GM12878 (cell line): Measurements from ENCODE around the gene DLG4. TPM values are rescaled to one million over a fixed set of nuclear protein-coding genes. Genes with fewer than 3 reads are reported as not detected.
A peak's percentile ranks its signal among the peaks of the same experiment; 100 is the strongest.

ENCODE experiments used
- ASH2L ChIP-seq: fragments of 300-600, 200-600 bp; sonication (generic); IDR thresholded peaks from 2 replicates; pipeline ENCODE4 v1.6.1; 2017; ENCODE audit warnings: low read depth, mild to moderate bottlenecking, borderline replicate concordance
- ATF2 ChIP-seq: IDR thresholded peaks from 2 replicates; pipeline ENCODE4 v1.6.1; 2012; ENCODE audit warnings: low read length, inconsistent platforms
- ATF3 ChIP-seq: IDR thresholded peaks from 2 replicates; pipeline ENCODE4 v1.6.1; 2011; ENCODE audit warnings: low read depth, mild to moderate bottlenecking, low read length, moderate library complexity, borderline replicate concordance; ENCODE audit errors: extremely low read depth
- BRCA1 ChIP-seq: IDR thresholded peaks from 2 replicates; pipeline ENCODE4 v1.6.1; 2011; ENCODE audit warnings: low read depth, low read length, improper control_type of control experiment
- CBFB ChIP-seq: IDR thresholded peaks from 2 replicates; pipeline ENCODE4 v1.6.1; 2016; ENCODE audit warnings: antibody characterized with exemption, low read depth
- CBX3 ChIP-seq: fragments of 200-600 bp; sonication (generic); IDR thresholded peaks from 2 replicates; pipeline ENCODE4 v1.6.1; 2016; ENCODE audit warnings: low read depth, borderline replicate concordance
- CBX5 ChIP-seq: sonication (generic); IDR thresholded peaks from 2 replicates; pipeline ENCODE4 v1.6.1; 2016; ENCODE audit warnings: low read depth, moderate library complexity, mild to moderate bottlenecking, inconsistent platforms
- ESRRA ChIP-seq: IDR thresholded peaks from 2 replicates; pipeline ENCODE4 v1.6.1; 2012; ENCODE audit warnings: mild to moderate bottlenecking, low read length, improper control_type of control experiment
- FOXK2 ChIP-seq: fragments of 450-650 bp; IDR thresholded peaks from 2 replicates; pipeline ENCODE4 v1.6.1; 2017; ENCODE audit warnings: mild to moderate bottlenecking, moderate library complexity
- IRF4 ChIP-seq: IDR thresholded peaks from 2 replicates; pipeline ENCODE4 v1.6.1; 2011; ENCODE audit warnings: low read depth, low read length
- MAX ChIP-seq: IDR thresholded peaks from 2 replicates; pipeline ENCODE4 v1.6.1; 2012; ENCODE audit warnings: low read depth, low read length, improper control_type of control experiment
- NBN ChIP-seq: fragments of 450-650 bp; IDR thresholded peaks from 2 replicates; pipeline ENCODE4 v1.6.1; 2016
- NKRF ChIP-seq: fragments of 450-650 bp; conservative IDR thresholded peaks from 2 replicates; pipeline ENCODE4 v1.6.1; 2017; ENCODE audit warnings: mild to moderate bottlenecking, moderate library complexity
- NR2C1 ChIP-seq: fragments of 450-650 bp; IDR thresholded peaks from 2 replicates; pipeline ENCODE4 v1.6.1; 2017; ENCODE audit warnings: antibody characterized with exemption, mild to moderate bottlenecking, moderate library complexity
- NRF1 ChIP-seq: conservative IDR thresholded peaks from 2 replicates; pipeline ENCODE4 v1.6.1; 2011; ENCODE audit warnings: mild to moderate bottlenecking, low read depth, low read length, improper control_type of control experiment
- PAX8 ChIP-seq: fragments of 450-650 bp; IDR thresholded peaks from 2 replicates; pipeline ENCODE4 v1.6.1; 2017; ENCODE audit warnings: mild to moderate bottlenecking, moderate library complexity
- RELA ChIP-seq: fragments of 450-650 bp; IDR thresholded peaks from 2 replicates; pipeline ENCODE4 v1.8.0; 2014; ENCODE audit warnings: borderline replicate concordance; ENCODE audit not compliant: partially characterized antibody
- RUNX3 ChIP-seq: IDR thresholded peaks from 2 replicates; pipeline ENCODE4 v1.6.1; 2012; ENCODE audit warnings: low read length, inconsistent platforms
- SP1 ChIP-seq: IDR thresholded peaks from one replicate; pipeline ENCODE4 v1.6.1; 2011; ENCODE audit warnings: low read depth, low read length
- STAT3 ChIP-seq: IDR thresholded peaks from 2 replicates; pipeline ENCODE4 v1.6.1; 2011; ENCODE audit warnings: low read depth, low read length, improper control_type of control experiment
- TCF12 ChIP-seq: IDR thresholded peaks from 2 replicates; pipeline ENCODE4 v1.6.1; 2011; ENCODE audit warnings: low read depth, mild to moderate bottlenecking, low read length
- USF2 ChIP-seq: IDR thresholded peaks from 2 replicates; pipeline ENCODE4 v1.6.1; 2011; ENCODE audit warnings: low read depth, low read length, improper control_type of control experiment, borderline replicate concordance
- WRNIP1 ChIP-seq: IDR thresholded peaks from 2 replicates; pipeline ENCODE4 v1.6.1; 2011; ENCODE audit warnings: low read depth, low read length, improper control_type of control experiment, borderline replicate concordance
- YBX1 ChIP-seq: fragments of 450-650 bp; IDR thresholded peaks from 2 replicates; pipeline ENCODE4 v1.6.1; 2016; ENCODE audit warnings: antibody characterized with exemption
- ZBTB33 ChIP-seq: fragments of 450-650 bp; IDR thresholded peaks from 2 replicates; pipeline ENCODE4 v1.6.1; 2017; ENCODE audit warnings: mild to moderate bottlenecking
- ZNF207 ChIP-seq: fragments of 450-650 bp; IDR thresholded peaks from 2 replicates; pipeline ENCODE4 v1.6.1; 2014; ENCODE audit warnings: antibody characterized with exemption, mild to moderate bottlenecking, borderline replicate concordance
- ZNF622 ChIP-seq: fragments of 450-650 bp; IDR thresholded peaks from 2 replicates; pipeline ENCODE4 v1.6.1; 2017; ENCODE audit warnings: mild to moderate bottlenecking, inconsistent platforms
- polyA plus RNA-seq, 11 experiments: library from polyadenylated mRNA; depleted of rRNA in 4 of 11; unstranded in 6 of 11; stranded (reverse) in 5 of 11; fragments of >200 nt; fragmentation: Nextera tagmentation in 4 of 11; fragmentation: Illumina TruSeq in 1 of 11; extraction: Ambion mirVana in 4 of 11; extraction: Trizol in 1 of 11; gene quantifications; 1 replicate in 1 of 11; 2 replicates in 10 of 11; pipeline versions ENCODE4 v1.2.1 to v1.2.3, GENCODE V29; 2011 to 2016; ENCODE audit warnings: inconsistent platforms in 2 of 11, missing spikeins in 2 of 11, low read depth in 1 of 11
- total RNA-seq, 4 experiments: library from RNA; depleted of rRNA in 3 of 4; stranded (reverse); fragments of >200 nt in 3 of 4; fragmentation: Illumina TruSeq in 1 of 4; extraction: Trizol in 1 of 4; gene quantifications; 2 replicates each; pipeline versions ENCODE4 v1.2.1 to v1.2.3, GENCODE V29; 2013 to 2021

DLG4 gene
- total and polyA plus RNA-seq, 10 of the 15 experiments (the other 5 are each of a cell fraction or from before 2014, with no cell fraction given) = 0.07 to 4.1 (median 1.3) TPM

- TF ChIP-seq ZBTB33 = no peak
- no peak for TF ChIP-seq CBX5
- no peak for TF ChIP-seq STAT3
- no peak for TF ChIP-seq YBX1
- TF ChIP-seq ESRRA = no peak
- no peak for TF ChIP-seq CBFB
- TF ChIP-seq USF2 = peak; percentile 55
- TF ChIP-seq TCF12 = 0 out of 2 replicates have a peak, but pooled peaks have one; percentile 13
- no peak for TF ChIP-seq MAX
- TF ChIP-seq ATF3 = peak; percentile 81; the same call in 1 of the 2 replicates
- TF ChIP-seq FOXK2 = no peak
- no peak for TF ChIP-seq ATF2
- TF ChIP-seq PAX8 = no peak
- no peak for TF ChIP-seq WRNIP1
- no peak for TF ChIP-seq IRF4
- no peak for TF ChIP-seq RELA
- TF ChIP-seq CBX3 = no peak
- no peak for TF ChIP-seq NRF1
- no peak for TF ChIP-seq NKRF
- TF ChIP-seq ZNF207 = no peak
- no peak for TF ChIP-seq ASH2L
- TF ChIP-seq NBN = no peak
- no peak for TF ChIP-seq SP1
- no peak for TF ChIP-seq RUNX3
- TF ChIP-seq ZNF622 = no peak
- peak; percentile 56 for TF ChIP-seq NR2C1
- no peak for TF ChIP-seq BRCA1
Observed at GRCh38 chr17:7191571-7192270, 27.9 kb downstream of the DLG4 start (continued).
